SW480 (cell line): ENCODE measurements around the gene RDX.

Experiments
- DNase-seq: peaks from one replicate; pipeline ENCODE4 v3.0.0-alpha.2; 2016; ENCODE audit warnings: low spot score

RDX gene

GRCh38 chr11:110172468-110173065, 123.8 kb downstream of the RDX start:
- DNase-seq: no peak

GRCh38 chr11:110169738-110170137, 126.7 kb downstream of the RDX start:
- DNase-seq: no peak

GRCh38 chr11:110168033-110168803, 128.2 kb downstream of the RDX start:
- DNase-seq: no peak

- no peak for DNase-seq
Measured at GRCh38 chr11:110165039-110165925, 131.1 kb downstream of the RDX start.

- DNase-seq: no peak
Measured at GRCh38 chr11:110162216-110162615, 134.2 kb downstream of the RDX start.

- DNase-seq: no peak
Measured at GRCh38 chr11:110161061-110161460, 135.4 kb downstream of the RDX start.

GRCh38 chr11:110160437-110160836, 136.0 kb downstream of the RDX start:
- no peak for DNase-seq

- no peak for DNase-seq
Measured at GRCh38 chr11:110160016-110160415, 136.4 kb downstream of the RDX start.

GRCh38 chr11:110159476-110159875, 136.9 kb downstream of the RDX start:
- no peak for DNase-seq

GRCh38 chr11:110158317-110159200, 137.9 kb downstream of the RDX start:
- DNase-seq: no peak

GRCh38 chr11:110156503-110156902, 139.9 kb downstream of the RDX start:
- DNase-seq: no peak

GRCh38 chr11:110153474-110153873, 142.9 kb downstream of the RDX start:
- DNase-seq: no peak

- no peak for DNase-seq
Measured at GRCh38 chr11:110152199-110152598, 144.2 kb downstream of the RDX start.

- DNase-seq: peak; percentile 5
Measured at GRCh38 chr11:110148775-110149744, 147.4 kb downstream of the RDX start.

- DNase-seq: no peak
Measured at GRCh38 chr11:110147962-110148709, 148.3 kb downstream of the RDX start.

GRCh38 chr11:110141812-110142211, 154.6 kb downstream of the RDX start:
- no peak for DNase-seq

- DNase-seq: no peak
Measured at GRCh38 chr11:110134110-110134509, 162.3 kb downstream of the RDX start.

GRCh38 chr11:110133160-110133559, 163.3 kb downstream of the RDX start:
- DNase-seq: no peak

- DNase-seq: no peak
Measured at GRCh38 chr11:110131386-110132123, 164.9 kb downstream of the RDX start.
